Measurements from ENCODE around the gene IQCK.

DNA sequence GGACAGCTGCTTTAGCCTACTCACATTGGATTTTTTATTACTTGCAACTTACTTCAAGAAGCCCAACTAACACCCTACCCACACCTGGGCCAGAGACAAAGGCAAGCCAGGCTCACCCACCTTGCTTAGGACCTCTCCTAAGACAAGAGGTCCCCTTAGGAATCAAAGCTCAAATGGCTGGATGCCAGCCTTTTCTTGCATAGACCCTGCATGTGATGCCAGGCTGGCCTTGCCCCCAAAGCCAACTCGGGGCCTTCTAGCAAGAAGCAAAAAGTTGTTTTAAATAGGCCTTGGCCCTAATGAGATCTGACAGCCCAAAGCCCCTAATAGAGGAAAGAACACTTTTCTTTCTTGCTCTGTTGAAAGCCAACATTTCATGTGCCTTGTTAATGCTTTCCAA, 145.9 kb downstream of the IQCK start:
- no peak for TF ChIP-seq POLR2A (IDR thresholded peaks at IDR 0.05)
- TF ChIP-seq, protein P1, sequence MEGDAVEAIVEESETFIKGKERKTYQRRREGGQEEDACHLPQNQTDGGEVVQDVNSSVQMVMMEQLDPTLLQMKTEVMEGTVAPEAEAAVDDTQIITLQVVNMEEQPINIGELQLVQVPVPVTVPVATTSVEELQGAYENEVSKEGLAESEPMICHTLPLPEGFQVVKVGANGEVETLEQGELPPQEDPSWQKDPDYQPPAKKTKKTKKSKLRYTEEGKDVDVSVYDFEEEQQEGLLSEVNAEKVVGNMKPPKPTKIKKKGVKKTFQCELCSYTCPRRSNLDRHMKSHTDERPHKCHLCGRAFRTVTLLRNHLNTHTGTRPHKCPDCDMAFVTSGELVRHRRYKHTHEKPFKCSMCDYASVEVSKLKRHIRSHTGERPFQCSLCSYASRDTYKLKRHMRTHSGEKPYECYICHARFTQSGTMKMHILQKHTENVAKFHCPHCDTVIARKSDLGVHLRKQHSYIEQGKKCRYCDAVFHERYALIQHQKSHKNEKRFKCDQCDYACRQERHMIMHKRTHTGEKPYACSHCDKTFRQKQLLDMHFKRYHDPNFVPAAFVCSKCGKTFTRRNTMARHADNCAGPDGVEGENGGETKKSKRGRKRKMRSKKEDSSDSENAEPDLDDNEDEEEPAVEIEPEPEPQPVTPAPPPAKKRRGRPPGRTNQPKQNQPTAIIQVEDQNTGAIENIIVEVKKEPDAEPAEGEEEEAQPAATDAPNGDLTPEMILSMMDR (IDR thresholded peaks at IDR 0.05) = no peak

All from breast epithelium (tissue), 3 donors.